Measurements from ENCODE around the gene TNK1.

The TNK1 gene

DNA sequence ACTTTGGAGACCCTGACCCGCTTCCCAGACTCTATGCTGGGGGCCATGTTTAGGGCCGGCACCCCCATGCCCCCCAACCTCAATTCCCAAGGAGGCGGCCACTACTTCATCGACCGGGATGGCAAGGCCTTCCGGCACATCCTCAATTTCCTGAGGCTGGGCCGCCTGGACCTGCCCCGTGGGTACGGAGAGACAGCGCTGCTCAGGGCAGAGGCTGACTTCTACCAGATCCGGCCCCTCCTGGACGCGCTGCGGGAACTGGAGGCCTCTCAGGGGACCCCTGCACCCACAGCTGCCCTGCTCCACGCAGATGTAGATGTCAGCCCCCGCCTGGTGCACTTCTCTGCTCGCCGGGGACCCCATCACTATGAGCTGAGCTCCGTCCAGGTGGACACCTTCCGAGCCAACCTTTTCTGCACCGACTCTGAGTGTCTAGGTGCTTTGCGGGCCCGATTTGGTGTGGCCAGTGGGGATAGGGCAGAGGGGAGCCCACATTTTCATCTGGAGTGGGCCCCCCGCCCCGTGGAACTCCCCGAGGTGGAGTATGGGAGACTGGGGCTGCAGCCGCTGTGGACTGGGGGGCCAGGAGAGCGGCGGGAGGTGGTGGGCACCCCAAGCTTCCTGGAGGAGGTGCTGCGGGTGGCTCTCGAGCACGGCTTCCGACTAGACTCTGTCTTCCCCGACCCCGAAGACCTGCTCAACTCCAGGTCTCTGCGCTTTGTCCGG, 27.8 kb upstream of the TNK1 start:
- Histone ChIP-seq H3K9me3 (ENCODE audit: control insufficient read depth, insufficient read depth, low read depth, low read length) (no peaks in the 10 kb centered on the region), H3K27ac (ENCODE audit: extremely low read depth, low read depth, low read length) (no peak overlapping the region), H3K4me1 (ENCODE audit: control insufficient read depth, insufficient read depth, low read length) (peaks cover 14% of the 10 kb centered on the region), H3K4me3 (ENCODE audit: low read depth, low read length) (no peak overlapping the region), H3K36me3 (ENCODE audit: control insufficient read depth in 2 of 2, insufficient read depth in 1 of 2, low read length in 2 of 2) (no peaks in the 10 kb centered on the region)
- TF ChIP-seq, protein P1, sequence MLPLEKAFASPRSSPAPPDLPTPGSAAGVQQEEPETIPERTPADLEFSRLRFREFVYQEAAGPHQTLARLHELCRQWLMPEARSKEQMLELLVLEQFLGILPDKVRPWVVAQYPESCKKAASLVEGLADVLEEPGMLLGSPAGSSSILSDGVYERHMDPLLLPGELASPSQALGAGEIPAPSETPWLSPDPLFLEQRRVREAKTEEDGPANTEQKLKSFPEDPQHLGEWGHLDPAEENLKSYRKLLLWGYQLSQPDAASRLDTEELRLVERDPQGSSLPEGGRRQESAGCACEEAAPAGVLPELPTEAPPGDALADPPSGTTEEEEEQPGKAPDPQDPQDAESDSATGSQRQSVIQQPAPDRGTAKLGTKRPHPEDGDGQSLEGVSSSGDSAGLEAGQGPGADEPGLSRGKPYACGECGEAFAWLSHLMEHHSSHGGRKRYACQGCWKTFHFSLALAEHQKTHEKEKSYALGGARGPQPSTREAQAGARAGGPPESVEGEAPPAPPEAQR (tag by site-specific recombination; IDR thresholded peaks at IDR 0.05): no peak
- TF ChIP-seq, protein P2, sequence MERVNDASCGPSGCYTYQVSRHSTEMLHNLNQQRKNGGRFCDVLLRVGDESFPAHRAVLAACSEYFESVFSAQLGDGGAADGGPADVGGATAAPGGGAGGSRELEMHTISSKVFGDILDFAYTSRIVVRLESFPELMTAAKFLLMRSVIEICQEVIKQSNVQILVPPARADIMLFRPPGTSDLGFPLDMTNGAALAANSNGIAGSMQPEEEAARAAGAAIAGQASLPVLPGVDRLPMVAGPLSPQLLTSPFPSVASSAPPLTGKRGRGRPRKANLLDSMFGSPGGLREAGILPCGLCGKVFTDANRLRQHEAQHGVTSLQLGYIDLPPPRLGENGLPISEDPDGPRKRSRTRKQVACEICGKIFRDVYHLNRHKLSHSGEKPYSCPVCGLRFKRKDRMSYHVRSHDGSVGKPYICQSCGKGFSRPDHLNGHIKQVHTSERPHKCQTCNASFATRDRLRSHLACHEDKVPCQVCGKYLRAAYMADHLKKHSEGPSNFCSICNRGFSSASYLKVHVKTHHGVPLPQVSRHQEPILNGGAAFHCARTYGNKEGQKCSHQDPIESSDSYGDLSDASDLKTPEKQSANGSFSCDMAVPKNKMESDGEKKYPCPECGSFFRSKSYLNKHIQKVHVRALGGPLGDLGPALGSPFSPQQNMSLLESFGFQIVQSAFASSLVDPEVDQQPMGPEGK (tag by site-specific recombination; IDR thresholded peaks at IDR 0.05): peak; percentile 57
- no peak for TF ChIP-seq ZNF518A (tag by site-specific recombination; conservative IDR thresholded peaks at IDR 0.05; ENCODE audit: low read depth)
- no peak for TF ChIP-seq ZNF692 (tag by site-specific recombination; IDR thresholded peaks at IDR 0.05)
- CTCF ChIA-PET: interaction anchor here (0.6 to 4.3 kb wide), 15 partner anchors 8 to 249 kb away, joined by 3 to 87 read pairs (median 4); partner anchors contain the start of genes SENP3, TMEM256 and TNFSF13
- POLR2A ChIA-PET: interaction anchor here (0.6 to 1.5 kb wide), 5 partner anchors 41 to 334 kb away, joined by 4 to 7 read pairs (median 5); partner anchors contain the start of genes PLSCR3, POLR2A, TMEM256 and TP53

- Histone ChIP-seq H3K4me1 (ENCODE audit: control insufficient read depth, insufficient read depth, low read length) (peaks cover 14% of the 10 kb centered on the region), H3K27ac (ENCODE audit: extremely low read depth, low read depth, low read length) (no peak overlapping the region), H3K4me3 (ENCODE audit: low read depth, low read length) (no peak overlapping the region), H3K36me3 (ENCODE audit: control insufficient read depth in 2 of 2, insufficient read depth in 1 of 2, low read length in 2 of 2) (no peaks in the 10 kb centered on the region), H3K9me3 (ENCODE audit: control insufficient read depth, insufficient read depth, low read depth, low read length) (no peaks in the 10 kb centered on the region)
- CTCF ChIA-PET: interaction anchor here (0.6 to 4.3 kb wide), 9 partner anchors 11 to 205 kb away, joined by 3 to 87 read pairs (median 4); partner anchors contain the start of genes FGF11, SENP3 and TNFSF13
- POLR2A ChIA-PET: interaction anchor here (0.5 to 3.4 kb wide), 8 partner anchors 40 to 893 kb away, joined by 3 to 29 read pairs (median 6); partner anchors contain the start of genes CTC1, PLSCR3, POLR2A and TMEM256
- TF ChIP-seq ZNF747 (tag by site-specific recombination; IDR thresholded peaks at IDR 0.05): peak; percentile 84; the same call in 1 of the 2 replicates
- peak; percentile 49; the same call in 1 of the 2 replicates for TF ChIP-seq ZNF600 (tag by site-specific recombination; IDR thresholded peaks at IDR 0.05)
- peak; percentile 98 for TF ChIP-seq SCRT2 (tag by site-specific recombination; IDR thresholded peaks at IDR 0.05)
- 0 out of 2 replicates have a peak, but pooled peaks have one; percentile 4 for TF ChIP-seq GLIS2 (tag by site-specific recombination; IDR thresholded peaks at IDR 0.05)
- TF ChIP-seq SCRT1 (tag by site-specific recombination; IDR thresholded peaks at IDR 0.05; ENCODE audit: borderline replicate concordance): peak; percentile 79; the same call in 1 of the 2 replicates
- TF ChIP-seq ZNF621 (tag by site-specific recombination; IDR thresholded peaks at IDR 0.05): 0 out of 2 replicates have a peak, but pooled peaks have one; percentile 38
- TF ChIP-seq ZNF610 (tag by site-specific recombination; IDR thresholded peaks at IDR 0.05; ENCODE audit: borderline replicate concordance): no peak
- TF ChIP-seq, protein P3, sequence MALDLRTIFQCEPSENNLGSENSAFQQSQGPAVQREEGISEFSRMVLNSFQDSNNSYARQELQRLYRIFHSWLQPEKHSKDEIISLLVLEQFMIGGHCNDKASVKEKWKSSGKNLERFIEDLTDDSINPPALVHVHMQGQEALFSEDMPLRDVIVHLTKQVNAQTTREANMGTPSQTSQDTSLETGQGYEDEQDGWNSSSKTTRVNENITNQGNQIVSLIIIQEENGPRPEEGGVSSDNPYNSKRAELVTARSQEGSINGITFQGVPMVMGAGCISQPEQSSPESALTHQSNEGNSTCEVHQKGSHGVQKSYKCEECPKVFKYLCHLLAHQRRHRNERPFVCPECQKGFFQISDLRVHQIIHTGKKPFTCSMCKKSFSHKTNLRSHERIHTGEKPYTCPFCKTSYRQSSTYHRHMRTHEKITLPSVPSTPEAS (tag by site-specific recombination; IDR thresholded peaks at IDR 0.05): peak; percentile 72
- TF ChIP-seq ZNF629 (tag by site-specific recombination; IDR thresholded peaks at IDR 0.05): peak; percentile 36; the same call in 1 of the 2 replicates
- 0 out of 2 replicates have a peak, but pooled peaks have one; percentile 29 for TF ChIP-seq ZBTB17 (tag by site-specific recombination; IDR thresholded peaks at IDR 0.05)
- no peak for TF ChIP-seq ZNF274 (IDR thresholded peaks at IDR 0.05; ENCODE audit: low read length)
- TF ChIP-seq ZNF274 (tag by site-specific recombination; IDR thresholded peaks at IDR 0.05; ENCODE audit: borderline replicate concordance): no peak
- no peak for TF ChIP-seq ZNF175 (tag by site-specific recombination; IDR thresholded peaks at IDR 0.05)
- peak; percentile 78; the same call in 1 of the 2 replicates for TF ChIP-seq ZNF391 (tag by site-specific recombination; IDR thresholded peaks at IDR 0.05; ENCODE audit: borderline replicate concordance, low read depth)
- TF ChIP-seq ZNF521 (tag by site-specific recombination; IDR thresholded peaks at IDR 0.05): no peak
Observed at GRCh38 chr17:7354262-7354843, 26.5 kb upstream of the TNK1 start.

Data from HEK293 (cell line).